ENCODE measurements around the gene ERC1.

- TF ChIP-seq CTCF (IDR thresholded peaks at IDR 0.05) (no peak), POLR2A (IDR thresholded peaks at IDR 0.05) (no peak)
Measured at GRCh38 chr12:1307796-1308195, 316.8 kb downstream of the ERC1 start.

Data from tibial nerve (tissue), 3 donors.